Spleen (tissue), 7 donors: ENCODE data around the gene PAQR8.

Source experiments
- CTCF ChIP-seq, 11 experiments: fragments of 200-600 bp in 7 of 11; fragments of 450-650 bp in 4 of 11; sonication (generic) in 4 of 11; IDR thresholded peaks in 8 of 11; conservative IDR thresholded peaks in 3 of 11; 1 replicate in 7 of 11; 2 replicates in 4 of 11; pipeline versions ENCODE4 v1.4.0 to v1.8.0; 2016 to 2021; ENCODE audit warnings: antibody characterized with exemption in 11 of 11, inconsistent platforms in 4 of 11, mild to moderate bottlenecking in 1 of 11
- POLR2A ChIP-seq, 3 donors: fragments of 450-650 bp; IDR thresholded peaks; one replicate each; pipeline ENCODE4 v1.5.1; 2017; ENCODE audit warnings: antibody characterized with exemption in 3 of 3, mild to moderate bottlenecking in 1 of 3
- donor health status: DM: no; HTN: no; CAD: no; lungs with moderate emphysema.
- donor health status: DM: no; HTN: no; CAD: no.
- donor health status: DM: no; HTN: no; CAD: no.

- no peak for TF ChIP-seq CTCF (IDR thresholded peaks at IDR 0.05 in 8 of 11, conservative IDR thresholded peaks at IDR 0.05 in 3 of 11)
- no peak for TF ChIP-seq POLR2A (IDR thresholded peaks at IDR 0.05)
Observed at GRCh38 chr6:52385074-52385473, 23.1 kb downstream of the PAQR8 start.
